Liver (tissue), 9 donors: Measurements from ENCODE around the gene ILF2. TPM values are rescaled to one million over a fixed set of nuclear protein-coding genes. Genes with fewer than 3 reads are reported as not detected.

Experiments
- DNase-seq: peaks from one replicate; pipeline ENCODE4 v3.0.0-alpha.2; 2017; ENCODE audit warnings: low spot score
- H3K27ac ChIP-seq, 2 donors: one replicate each; pipeline ENCODE4 v1.7.0; 2013; ENCODE audit warnings: inconsistent platforms in 2 of 2, low read length in 2 of 2, control low read depth in 1 of 2, low read depth in 1 of 2, mild to moderate bottlenecking in 1 of 2
- H3K27me3 ChIP-seq, 4 donors: one replicate each; pipeline versions ENCODE4 v1.6.1 to v1.7.0; 2013; ENCODE audit warnings: low read length in 3 of 4, inconsistent platforms in 1 of 4, mild to moderate bottlenecking in 1 of 4, moderate library complexity in 1 of 4; ENCODE audit not compliant: control insufficient read depth in 4 of 4, insufficient read depth in 4 of 4
- H3K36me3 ChIP-seq, 4 donors: one replicate each; pipeline versions ENCODE4 v1.6.1 to v1.7.0; 2013; ENCODE audit warnings: low read length in 3 of 4, mild to moderate bottlenecking in 3 of 4, low read depth in 1 of 4, moderate library complexity in 1 of 4; ENCODE audit not compliant: control insufficient read depth in 4 of 4, insufficient read depth in 3 of 4
- H3K4me1 ChIP-seq, 4 donors: one replicate each; pipeline versions ENCODE4 v1.6.1 to v1.7.0; 2013; ENCODE audit warnings: low read length in 3 of 4, mild to moderate bottlenecking in 3 of 4, moderate library complexity in 1 of 4; ENCODE audit not compliant: control insufficient read depth in 4 of 4, insufficient read depth in 4 of 4
- H3K4me3 ChIP-seq, 3 donors: one replicate each; pipeline versions ENCODE4 v1.6.1 to v1.7.0; 2013; ENCODE audit warnings: low read length in 3 of 3, control low read depth in 1 of 3, low read depth in 1 of 3, mild to moderate bottlenecking in 1 of 3
- H3K9ac ChIP-seq, 2 donors: one replicate each; pipeline ENCODE4 v1.7.0; 2013; ENCODE audit warnings: low read length in 2 of 2, mild to moderate bottlenecking in 2 of 2, moderate library complexity in 2 of 2, control low read depth in 1 of 2, low read depth in 1 of 2
- H3K9me3 ChIP-seq, 4 donors: one replicate each; pipeline versions ENCODE4 v1.6.1 to v1.7.0; 2013; ENCODE audit warnings: low read length in 3 of 4; ENCODE audit not compliant: control insufficient read depth in 4 of 4
- EGR1 ChIP-seq, 2 donors: IDR thresholded peaks; 2 replicates each; pipeline ENCODE4 v1.6.1; 2016 to 2018; ENCODE audit warnings: antibody characterized with exemption in 2 of 2, low read depth in 2 of 2
- FOXA1 ChIP-seq: IDR thresholded peaks from 2 replicates; pipeline ENCODE4 v1.6.1; 2016; ENCODE audit warnings: antibody characterized with exemption
- HNF4A ChIP-seq, 2 donors: conservative IDR thresholded peaks; 2 replicates each; pipeline ENCODE4 v1.6.1; 2016; ENCODE audit warnings: antibody characterized with exemption in 2 of 2, mild to moderate bottlenecking in 2 of 2
- HNF4G ChIP-seq: IDR thresholded peaks from 2 replicates; pipeline ENCODE4 v1.6.1; 2016; ENCODE audit warnings: antibody characterized with exemption
- JUND ChIP-seq, 2 donors: IDR thresholded peaks; 2 replicates each; pipeline ENCODE4 v1.6.1; 2016; ENCODE audit warnings: antibody characterized with exemption in 2 of 2
- RAD21 ChIP-seq, 2 donors: IDR thresholded peaks; 2 replicates each; pipeline ENCODE4 v1.6.1; 2016; ENCODE audit warnings: antibody characterized with exemption in 2 of 2, mild to moderate bottlenecking in 2 of 2
- RXRA ChIP-seq, 2 donors: IDR thresholded peaks; 2 replicates each; pipeline ENCODE4 v1.6.1; 2017 to 2018; ENCODE audit warnings: antibody characterized with exemption in 2 of 2, mild to moderate bottlenecking in 1 of 2
- SP1 ChIP-seq: IDR thresholded peaks from 2 replicates; pipeline ENCODE4 v1.6.1; 2018; ENCODE audit warnings: antibody characterized with exemption, mild to moderate bottlenecking
- YY1 ChIP-seq: IDR thresholded peaks from 2 replicates; pipeline ENCODE4 v1.6.1; 2016; ENCODE audit warnings: antibody characterized with exemption, mild to moderate bottlenecking
- ZBTB33 ChIP-seq: IDR thresholded peaks from 2 replicates; pipeline ENCODE4 v1.6.1; 2016; ENCODE audit warnings: antibody characterized with exemption
- WGBS: extraction: QIAGEN DNeasy Blood & Tissue Kit; methylation state at CpG from one replicate; pipeline ENCODE4 v1.1.7; 2013; 5-methylcytosine and 5-hydroxymethylcytosine counted together
- polyA plus RNA-seq, 2 donors: library from polyadenylated mRNA; stranded (reverse) in 1 of 2; unstranded in 1 of 2; fragments of 200-250 nt in 1 of 2; fragments of >200 nt in 1 of 2; fragmentation: Nextera tagmentation in 1 of 2; extraction: Ambion mirVana in 1 of 2; gene quantifications; one replicate each; pipeline versions ENCODE4 v1.2.1 to v1.2.3, GENCODE V29; 2013 to 2015
- total RNA-seq, 2 donors: library from RNA; depleted of rRNA; stranded (reverse); fragments of >200 nt; gene quantifications; one replicate each; pipeline ENCODE4 v1.2.3, GENCODE V29; 2014
- TF ChIP-seq, protein P1 (sequence below): IDR thresholded peaks from 2 replicates; pipeline ENCODE4 v1.6.1; 2016; ENCODE audit warnings: antibody characterized with exemption
- TF ChIP-seq, protein P2 (sequence below): fragments of 150-350 bp; IDR thresholded peaks from 2 replicates; pipeline ENCODE4 v1.5.1; 2017; ENCODE audit warnings: improper control_type of control experiment, low read depth, low read length; ENCODE audit not compliant: missing input control
- donor health status: healthy.
- donor health status: healthy.
- donor health status: healthy.
- donor health status: healthy.
- donor health status: healthy.

ILF2 gene
- total and polyA plus RNA-seq, 4 donors, result 28.7 to 84.2 (median 51.5) TPM

DNA sequence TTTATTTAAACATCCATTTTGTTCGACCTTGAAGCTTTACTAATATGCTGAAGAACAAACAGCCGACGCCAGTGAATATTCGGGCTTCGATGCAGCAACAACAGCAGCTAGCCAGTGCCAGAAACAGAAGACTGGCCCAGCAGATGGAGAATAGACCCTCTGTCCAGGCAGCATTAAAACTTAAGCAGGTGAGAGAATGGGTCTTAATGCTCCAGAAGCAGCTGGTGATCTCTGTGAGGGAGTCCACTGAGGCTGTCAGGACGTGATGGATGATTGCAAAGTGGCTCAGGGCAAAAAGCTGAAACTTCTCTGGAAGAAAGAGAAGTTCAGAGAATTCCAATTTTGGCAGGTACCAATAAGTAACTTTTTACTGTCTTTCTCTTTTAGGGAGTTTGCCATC is 32.5 kb downstream of the ILF2 start:
- no peaks in the 10 kb centered on the region for H3K9me3 ChIP-seq
- H3K9ac ChIP-seq, result no peak overlapping the region
- peaks cover 7 to 33% (median 15%) of the 10 kb centered on the region in 4 donors for H3K4me1 ChIP-seq
- no peak overlapping the region for H3K27ac ChIP-seq
- H3K27me3 ChIP-seq, result no peaks in the 10 kb centered on the region
- no peak for TF ChIP-seq ZBTB33
- TF ChIP-seq HNF4G, result no peak
- TF ChIP-seq YY1, result no peak
- TF ChIP-seq, protein P1, sequence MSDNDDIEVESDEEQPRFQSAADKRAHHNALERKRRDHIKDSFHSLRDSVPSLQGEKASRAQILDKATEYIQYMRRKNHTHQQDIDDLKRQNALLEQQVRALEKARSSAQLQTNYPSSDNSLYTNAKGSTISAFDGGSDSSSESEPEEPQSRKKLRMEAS, result no peak
- no peak for TF ChIP-seq HNF4A (conservative IDR thresholded peaks at IDR 0.05)
- TF ChIP-seq, protein P2, sequence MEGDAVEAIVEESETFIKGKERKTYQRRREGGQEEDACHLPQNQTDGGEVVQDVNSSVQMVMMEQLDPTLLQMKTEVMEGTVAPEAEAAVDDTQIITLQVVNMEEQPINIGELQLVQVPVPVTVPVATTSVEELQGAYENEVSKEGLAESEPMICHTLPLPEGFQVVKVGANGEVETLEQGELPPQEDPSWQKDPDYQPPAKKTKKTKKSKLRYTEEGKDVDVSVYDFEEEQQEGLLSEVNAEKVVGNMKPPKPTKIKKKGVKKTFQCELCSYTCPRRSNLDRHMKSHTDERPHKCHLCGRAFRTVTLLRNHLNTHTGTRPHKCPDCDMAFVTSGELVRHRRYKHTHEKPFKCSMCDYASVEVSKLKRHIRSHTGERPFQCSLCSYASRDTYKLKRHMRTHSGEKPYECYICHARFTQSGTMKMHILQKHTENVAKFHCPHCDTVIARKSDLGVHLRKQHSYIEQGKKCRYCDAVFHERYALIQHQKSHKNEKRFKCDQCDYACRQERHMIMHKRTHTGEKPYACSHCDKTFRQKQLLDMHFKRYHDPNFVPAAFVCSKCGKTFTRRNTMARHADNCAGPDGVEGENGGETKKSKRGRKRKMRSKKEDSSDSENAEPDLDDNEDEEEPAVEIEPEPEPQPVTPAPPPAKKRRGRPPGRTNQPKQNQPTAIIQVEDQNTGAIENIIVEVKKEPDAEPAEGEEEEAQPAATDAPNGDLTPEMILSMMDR, result no peak
- no peak for TF ChIP-seq SP1
- H3K4me3 ChIP-seq, result no peak overlapping the region
- DNase-seq, result no peak
- 82% methylated on average over 6 of the region's 6 CpGs for WGBS
- peaks cover 16 to 60% (median 51%) of the 10 kb centered on the region in 4 donors for H3K36me3 ChIP-seq

- Histone ChIP-seq H3K9me3 (no peaks in the 10 kb centered on the region), H3K27ac (no peak overlapping the region), H3K27me3 (no peaks in the 10 kb centered on the region), H3K4me3 (no peak overlapping the region), H3K4me1 (peaks cover 12 to 28% (median 13%) of the 10 kb centered on the region in 4 donors), H3K9ac (no peak overlapping the region), H3K36me3 (peaks cover 11 to 43% (median 35%) of the 10 kb centered on the region in 4 donors)
- 96% methylated on average over 9 of the region's 9 CpGs for WGBS
- no peak for DNase-seq
- TF ChIP-seq SP1 (no peak), HNF4A (conservative IDR thresholded peaks at IDR 0.05) (no peak), ZBTB33 (no peak), EGR1 (IDR thresholded peaks at IDR 0.05; ENCODE audit: low read depth in 2 of 2) (no peak), JUND (IDR thresholded peaks at IDR 0.05) (no peak), RAD21 (IDR thresholded peaks at IDR 0.05) (no peak), RXRA (IDR thresholded peaks at IDR 0.05) (no peak), FOXA1 (no peak)
- TF ChIP-seq, protein P1, result no peak
Observed at GRCh38 chr1:153636312-153636711, 34.5 kb downstream of the ILF2 start.

GRCh38 chr1:153635872-153636271 is 34.9 kb downstream of the ILF2 start:
- H3K27me3 ChIP-seq, result no peaks in the 10 kb centered on the region
- peaks cover 13 to 30% (median 16%) of the 10 kb centered on the region in 4 donors for H3K4me1 ChIP-seq
- DNase-seq, result no peak
- WGBS, result 91% methylated on average over 7 of the region's 7 CpGs
- TF ChIP-seq RXRA (IDR thresholded peaks at IDR 0.05) (no peak), HNF4G (no peak), HNF4A (conservative IDR thresholded peaks at IDR 0.05) (no peak)
- TF ChIP-seq, protein P2, result no peak
- no peak overlapping the region for H3K4me3 ChIP-seq
- no peak overlapping the region for H3K27ac ChIP-seq
- no peak overlapping the region for H3K9ac ChIP-seq
- no peaks in the 10 kb centered on the region for H3K9me3 ChIP-seq
- peaks cover 11 to 39% (median 31%) of the 10 kb centered on the region in 4 donors for H3K36me3 ChIP-seq
